Glutamatergic neuron (in vitro differentiated cells): ENCODE measurements around the gene HECTD4. TPM values are rescaled to one million over a fixed set of nuclear protein-coding genes. Genes with fewer than 3 reads are reported as not detected.

ENCODE experiments used
- DNase-seq: peaks from one replicate; pipeline ENCODE4 v3.0.0; 2022
- H3K27ac Mint-ChIP-seq: one replicate; pipeline ENCODE4 v1.8.0; 2020; ENCODE audit warnings: mild to moderate bottlenecking, mixed read lengths, inconsistent platforms; ENCODE audit not compliant: unreplicated experiment
- H3K27me3 Mint-ChIP-seq: one replicate; pipeline ENCODE4 v1.8.0; 2020; ENCODE audit warnings: mild to moderate bottlenecking, moderate library complexity, mixed read lengths, inconsistent platforms; ENCODE audit not compliant: unreplicated experiment
- H3K36me3 Mint-ChIP-seq: one replicate; pipeline ENCODE4 v1.8.0; 2020; ENCODE audit warnings: mild to moderate bottlenecking, mixed read lengths, inconsistent platforms; ENCODE audit not compliant: unreplicated experiment
- H3K4me1 Mint-ChIP-seq: one replicate; pipeline ENCODE4 v1.8.0; 2020; ENCODE audit warnings: mild to moderate bottlenecking, low read depth, mixed read lengths, inconsistent platforms; ENCODE audit not compliant: unreplicated experiment
- H3K4me3 Mint-ChIP-seq: one replicate; pipeline ENCODE4 v1.8.0; 2020; ENCODE audit warnings: mild to moderate bottlenecking, mixed read lengths, inconsistent platforms; ENCODE audit not compliant: unreplicated experiment
- H3K9me3 Mint-ChIP-seq: one replicate; pipeline ENCODE4 v1.8.0; 2020; ENCODE audit warnings: mild to moderate bottlenecking, moderate library complexity, mixed read lengths, inconsistent platforms; ENCODE audit not compliant: unreplicated experiment
- CTCF ChIP-seq: fragments of 200-600 bp; sonication (generic); IDR thresholded peaks from one replicate; pipeline ENCODE4 v1.5.0; 2021; ENCODE audit not compliant: partially characterized antibody, unreplicated experiment
- total RNA-seq: library from RNA; stranded (reverse); fragmentation: NEBNext Ultra II Directional; extraction: Animal tissue kit (Norgen Biotek cat#: 25700); gene quantifications from one replicate; pipeline ENCODE4 v1.2.1, GENCODE V29; 2021; ENCODE audit not compliant: unreplicated experiment

HECTD4 gene
- total RNA-seq, 1 donor from 2014 or later, result 261 TPM

GRCh38 chr12:112425582-112426382 is 43.6 kb upstream of the HECTD4 start:
- DNase-seq, result no peak
- Mint-ChIP-seq H3K4me3 (no peak overlapping the region), H3K27ac (no peak overlapping the region)

GRCh38 chr12:112424126-112424525 is 41.9 kb upstream of the HECTD4 start:
- H3K9me3 Mint-ChIP-seq, result no peaks in the 10 kb centered on the region
- H3K27ac Mint-ChIP-seq, result no peak overlapping the region
- H3K4me3 Mint-ChIP-seq, result no peak overlapping the region
- no peak for DNase-seq
- TF ChIP-seq CTCF, result no peak
- no peaks in the 10 kb centered on the region for H3K4me1 Mint-ChIP-seq
- peaks cover 2% of the 10 kb centered on the region for H3K27me3 Mint-ChIP-seq
- H3K36me3 Mint-ChIP-seq, result no peaks in the 10 kb centered on the region

More at GRCh38 chr12:112425582-112426382, 43.6 kb upstream of the HECTD4 start:
- no peak for TF ChIP-seq CTCF
- Mint-ChIP-seq H3K36me3 (no peaks in the 10 kb centered on the region), H3K27me3 (peaks cover 2% of the 10 kb centered on the region), H3K9me3 (no peaks in the 10 kb centered on the region), H3K4me1 (no peaks in the 10 kb centered on the region)

GRCh38 chr12:112422531-112422930 is 40.3 kb upstream of the HECTD4 start:
- no peak for TF ChIP-seq CTCF
- no peaks in the 10 kb centered on the region for H3K9me3 Mint-ChIP-seq

GRCh38 chr12:112421363-112421762 is 39.1 kb upstream of the HECTD4 start:
- no peaks in the 10 kb centered on the region for H3K9me3 Mint-ChIP-seq
- H3K27ac Mint-ChIP-seq, result no peak overlapping the region
- DNase-seq, result no peak
- TF ChIP-seq CTCF, result no peak
- H3K4me3 Mint-ChIP-seq, result no peak overlapping the region
- H3K27me3 Mint-ChIP-seq, result peaks cover 2% of the 10 kb centered on the region
- no peaks in the 10 kb centered on the region for H3K36me3 Mint-ChIP-seq
- H3K4me1 Mint-ChIP-seq, result peaks cover 2% of the 10 kb centered on the region

More at GRCh38 chr12:112422531-112422930, 40.3 kb upstream of the HECTD4 start:
- H3K27me3 Mint-ChIP-seq, result peaks cover 2% of the 10 kb centered on the region
- no peaks in the 10 kb centered on the region for H3K36me3 Mint-ChIP-seq
- no peak overlapping the region for H3K4me3 Mint-ChIP-seq
- DNase-seq, result no peak
- no peak overlapping the region for H3K27ac Mint-ChIP-seq
- H3K4me1 Mint-ChIP-seq, result peaks cover 2% of the 10 kb centered on the region

GRCh38 chr12:112420740-112421139 is 38.5 kb upstream of the HECTD4 start:
- peaks cover 2% of the 10 kb centered on the region for H3K27me3 Mint-ChIP-seq
- H3K27ac Mint-ChIP-seq, result no peak overlapping the region
- H3K4me1 Mint-ChIP-seq, result peaks cover 2% of the 10 kb centered on the region
- no peak for TF ChIP-seq CTCF
- H3K36me3 Mint-ChIP-seq, result no peaks in the 10 kb centered on the region
- no peak for DNase-seq
- H3K9me3 Mint-ChIP-seq, result no peaks in the 10 kb centered on the region
- peak overlapping the region; percentile 25 for H3K4me3 Mint-ChIP-seq
